ENCODE results near the gene VANGL1. TPM values are rescaled to one million over a fixed set of nuclear protein-coding genes. Genes with fewer than 3 reads are reported as not detected.

The VANGL1 gene
- total and polyA plus RNA-seq, 2 of the 4 experiments (the other 2 are of a cell fraction): 6.1 to 6.7 TPM

- Histone ChIP-seq H4K20me1 (ENCODE audit: insufficient read depth, low read length) (no peaks in the 10 kb centered on the region), H3K27ac (ENCODE audit: insufficient read depth, low read length) (no peak overlapping the region), H4K5ac (ENCODE audit: low read depth, low read length) (no peak overlapping the region), H4K8ac (ENCODE audit: low read depth in 2 of 2, low read length in 2 of 2) (no peak overlapping the region), H3K4me2 (ENCODE audit: low read depth, low read length) (no peak overlapping the region), H2BK20ac (ENCODE audit: low read depth, low read length) (no peak overlapping the region), H3K27me3 (ENCODE audit: control insufficient read depth, insufficient read depth, low read length) (peaks cover 28% of the 10 kb centered on the region), H3K4me3 (ENCODE audit: insufficient read depth, low read depth, low read length) (no peak overlapping the region), H3K23ac (ENCODE audit: low read depth, low read length) (no peak overlapping the region), H2AK9ac (replicated peaks; ENCODE audit: low read depth, low read length, poor library complexity) (no peak overlapping the region), H3K14ac (replicated peaks; ENCODE audit: low read depth, low read length) (no peak overlapping the region), H3K79me1 (ENCODE audit: low read depth in 1 of 2, low read length in 2 of 2) (no peaks in the 10 kb centered on the region), H3K36me3 (ENCODE audit: control insufficient read depth, insufficient read depth, low read length) (no peaks in the 10 kb centered on the region), H2BK5ac (ENCODE audit: low read depth, low read length, poor library complexity, severe bottlenecking) (no peak overlapping the region), H2AFZ (replicated peaks; ENCODE audit: low read length, poor library complexity) (no peak overlapping the region), H2BK15ac (ENCODE audit: low read depth, low read length) (no peak overlapping the region), H4K91ac (ENCODE audit: insufficient read depth, low read depth, low read length) (no peak overlapping the region), H3K4ac (ENCODE audit: low read depth, low read length) (no peak overlapping the region), H3K18ac (ENCODE audit: low read depth, low read length) (no peak overlapping the region), H3K9me3 (ENCODE audit: control insufficient read depth, insufficient read depth, low read length) (no peaks in the 10 kb centered on the region), H3K9ac (ENCODE audit: low read depth, low read length) (no peak overlapping the region), H3K4me1 (ENCODE audit: control insufficient read depth, insufficient read depth, low read length) (no peaks in the 10 kb centered on the region), H2AK5ac (ENCODE audit: low read depth, low read length) (no peak overlapping the region), H3K56ac (ENCODE audit: extremely low read depth, insufficient read depth, low read length) (no peak overlapping the region), H2BK120ac (ENCODE audit: low read depth, low read length) (no peak overlapping the region), H3K9me1 (ENCODE audit: insufficient read depth, low read length) (no peaks in the 10 kb centered on the region)
- no peak for ATAC-seq (ENCODE audit: low read depth)
- intact Hi-C loops (cut with micrococcal nuclease) (loop anchor here (1.0 kb wide), 1 partner anchor 54 kb away; no protein-coding TSS in a partner anchor), dilution Hi-C loops (cut with HindIII; ENCODE audit: low sequenced_read_pairs, unreplicated experiment) (no loop called here), in situ Hi-C loops (cut with MboI; ENCODE audit: low sequenced_read_pairs) (no loop called here)
- CTCF ChIA-PET: interaction anchor here (1.5 to 2.0 kb wide), 3 partner anchors 11 to 54 kb away, joined by 5 to 7 read pairs (median 6); no protein-coding TSS in a partner anchor
- 83% methylated on average over 1 of the region's 5 CpGs; no CpG with 5 or more reads in 1 of the 2 experiments for WGBS, 2 experiments (ENCODE audit: extremely low coverage in 2 of 2, insufficient read length in 1 of 2)
- POLR2A ChIA-PET (ENCODE audit: unreplicated experiment): no interaction called here
- no TSS peak for BruUV-seq (replicated peaks)
- peak; percentile 15 for DNase-seq
- no peak for TF ChIP-seq RFX5 (IDR thresholded peaks at IDR 0.05; ENCODE audit: low read depth, low read length)
- no peak for TF ChIP-seq NFE2L2 (IDR thresholded peaks at IDR 0.05; ENCODE audit: low read depth, low read length)
- TF ChIP-seq BHLHE40 (IDR thresholded peaks at IDR 0.05; ENCODE audit: low read depth, low read length): no peak
- peak; percentile 35 for TF ChIP-seq CTCF (conservative IDR thresholded peaks at IDR 0.05; ENCODE audit: low read depth, low read length)
- 0 out of 2 replicates have a peak, but pooled peaks have one; percentile 26 for TF ChIP-seq RAD21 (IDR thresholded peaks at IDR 0.05; ENCODE audit: low read length)
- TF ChIP-seq POLR2A (IDR thresholded peaks at IDR 0.05; ENCODE audit: low read depth, low read length): no peak
- TF ChIP-seq FOS (IDR thresholded peaks at IDR 0.05; ENCODE audit: low read depth, low read length): no peak
- no peak for TF ChIP-seq USF2 (IDR thresholded peaks at IDR 0.05; ENCODE audit: low read depth, low read length)
- TF ChIP-seq MAZ (IDR thresholded peaks at IDR 0.05; ENCODE audit: borderline replicate concordance, low read depth, low read length): no peak
- TF ChIP-seq ELK1 (IDR thresholded peaks at IDR 0.05; ENCODE audit: borderline replicate concordance, low read depth, low read length): no peak
- TF ChIP-seq RCOR1 (IDR thresholded peaks at IDR 0.05; ENCODE audit: insufficient replicate concordance, low read length): no peak
- TF ChIP-seq CHD1 (IDR thresholded peaks at IDR 0.05; ENCODE audit: low read depth, low read length): no peak
- no peak for TF ChIP-seq MXI1 (IDR thresholded peaks at IDR 0.05; ENCODE audit: borderline replicate concordance, low read depth, low read length)
- TF ChIP-seq MAFK (IDR thresholded peaks at IDR 0.05; ENCODE audit: low read depth, low read length): no peak
- TF ChIP-seq SMC3 (IDR thresholded peaks at IDR 0.05; ENCODE audit: low read depth, low read length): 0 out of 2 replicates have a peak, but pooled peaks have one; percentile 12
- TF ChIP-seq CEBPB (IDR thresholded peaks at IDR 0.05; ENCODE audit: low read depth, low read length): no peak
These were observed 75.8 kb downstream of the VANGL1 start for GRCh38 chr1:115717541-115717940.
